Activated T-helper 2 cell treated with anti-CD3 and anti-CD28 coated beads, Interferon-gamma antibody, Interleukin-2, Interleukin-4, amounts not matched to agents 10 μg/mL and 5 μg/mL and 100 μg/mL, durations not matched to agents 14 hours and 24 hours and 36 hours (primary cell): ENCODE results near the gene USP17L13. TPM values are rescaled to one million over a fixed set of nuclear protein-coding genes. Genes with fewer than 3 reads are reported as not detected.
"Not testable (repeated sequence)": the region's sequence is repeated elsewhere in the genome, so short reads cannot be mapped to it uniquely, and the experiment has no call there.

Experiments
- DNase-seq: peaks from one replicate; pipeline ENCODE4 v3.0.0; 2021; ENCODE audit warnings: low spot score
- H3K27ac Mint-ChIP-seq: one replicate; pipeline ENCODE4 v1.8.0; 2021; ENCODE audit warnings: mixed read lengths
- H3K27me3 Mint-ChIP-seq: one replicate; pipeline ENCODE4 v1.8.0; 2021; ENCODE audit warnings: low read depth, mixed read lengths
- H3K36me3 Mint-ChIP-seq: one replicate; pipeline ENCODE4 v1.8.0; 2021; ENCODE audit warnings: low read depth, mixed read lengths
- H3K4me1 Mint-ChIP-seq: one replicate; pipeline ENCODE4 v1.8.0; 2021; ENCODE audit warnings: low read depth, mixed read lengths
- H3K4me3 Mint-ChIP-seq: one replicate; pipeline ENCODE4 v1.8.0; 2021; ENCODE audit warnings: low read depth, mild to moderate bottlenecking, moderate library complexity, mixed read lengths
- H3K9me3 Mint-ChIP-seq: one replicate; pipeline ENCODE4 v1.8.0; 2021; ENCODE audit warnings: mixed read lengths
- intact Hi-C: fragments of 100-400 bp; cut with micrococcal nuclease; formaldehyde crosslinking; loops from one replicate; pipeline ENCODE4 v1.15.1; 2023
- total RNA-seq: library from RNA; stranded (reverse); gene quantifications from 2 replicates; pipeline ENCODE4 v1.2.3, GENCODE V29; 2022

The USP17L13 gene
- total RNA-seq, result not detected in 2 replicates

GRCh38 chr4:9224596-9224995 lies at the start of gene USP17L13:
Gene USP17L13 (plus strand): TSS chr4:9224896. CDS start chr4:9224896, 0 bp downstream.
- H3K27me3 Mint-ChIP-seq, intact Hi-C loops, H3K27ac Mint-ChIP-seq, H3K36me3 Mint-ChIP-seq, DNase-seq, H3K9me3 Mint-ChIP-seq, H3K4me1 Mint-ChIP-seq, H3K4me3 Mint-ChIP-seq: not testable (repeated sequence)

- H3K4me1 Mint-ChIP-seq, H3K9me3 Mint-ChIP-seq, H3K36me3 Mint-ChIP-seq, H3K27me3 Mint-ChIP-seq, intact Hi-C loops, H3K4me3 Mint-ChIP-seq, DNase-seq, H3K27ac Mint-ChIP-seq: not testable (repeated sequence)
Observed at GRCh38 chr4:9210357-9210756, 14.3 kb upstream of the USP17L13 start, which contains the start of gene USP17L10. Gene USP17L10 (plus strand): TSS chr4:9210657. CDS start chr4:9210657, 0 bp downstream.

- H3K27ac Mint-ChIP-seq, H3K4me3 Mint-ChIP-seq, H3K4me1 Mint-ChIP-seq, H3K9me3 Mint-ChIP-seq, DNase-seq, H3K36me3 Mint-ChIP-seq, intact Hi-C loops, H3K27me3 Mint-ChIP-seq: not testable (repeated sequence)
Observed at GRCh38 chr4:9214701-9215100, 10.0 kb upstream of the USP17L13 start.

- H3K36me3 Mint-ChIP-seq, H3K27me3 Mint-ChIP-seq, H3K4me1 Mint-ChIP-seq, DNase-seq, intact Hi-C loops, H3K27ac Mint-ChIP-seq, H3K4me3 Mint-ChIP-seq, H3K9me3 Mint-ChIP-seq: not testable (repeated sequence)
Observed at GRCh38 chr4:9215105-9215504, 9.6 kb upstream of the USP17L13 start, which contains the start of gene USP17L11. Gene USP17L11 (plus strand): TSS chr4:9215405. CDS start chr4:9215405, 0 bp downstream.

GRCh38 chr4:9219852-9220251 lies 4.8 kb upstream of the USP17L13 start, which contains the start of gene USP17L12:
Gene USP17L12 (plus strand): TSS chr4:9220152. CDS start chr4:9220152, 0 bp downstream.
- H3K4me1 Mint-ChIP-seq, intact Hi-C loops, H3K27me3 Mint-ChIP-seq, H3K4me3 Mint-ChIP-seq, H3K9me3 Mint-ChIP-seq, H3K27ac Mint-ChIP-seq, H3K36me3 Mint-ChIP-seq, DNase-seq: not testable (repeated sequence)

- H3K4me1 Mint-ChIP-seq, DNase-seq, intact Hi-C loops, H3K4me3 Mint-ChIP-seq, H3K27ac Mint-ChIP-seq, H3K9me3 Mint-ChIP-seq, H3K27me3 Mint-ChIP-seq, H3K36me3 Mint-ChIP-seq: not testable (repeated sequence)
Observed at GRCh38 chr4:9230249-9230648, 5.6 kb downstream of the USP17L13 start.

- H3K4me3 Mint-ChIP-seq, H3K9me3 Mint-ChIP-seq, H3K4me1 Mint-ChIP-seq, intact Hi-C loops, H3K27me3 Mint-ChIP-seq, H3K36me3 Mint-ChIP-seq, DNase-seq, H3K27ac Mint-ChIP-seq: not testable (repeated sequence)
Observed at GRCh38 chr4:9234085-9234484, 9.4 kb downstream of the USP17L13 start, which contains the start of gene USP17L15. Gene USP17L15 (plus strand): TSS chr4:9234385. CDS start chr4:9234385, 0 bp downstream.

- H3K9me3 Mint-ChIP-seq, H3K4me1 Mint-ChIP-seq, intact Hi-C loops, H3K27ac Mint-ChIP-seq, H3K27me3 Mint-ChIP-seq, H3K4me3 Mint-ChIP-seq, H3K36me3 Mint-ChIP-seq, DNase-seq: not testable (repeated sequence)
Observed at GRCh38 chr4:9238461-9238860, 13.8 kb downstream of the USP17L13 start.

GRCh38 chr4:9243579-9243978 lies 18.9 kb downstream of the USP17L13 start, which contains the start of gene USP17L17:
Gene USP17L17 (plus strand): TSS chr4:9243879. CDS start chr4:9243879, 0 bp downstream.
- H3K9me3 Mint-ChIP-seq, H3K36me3 Mint-ChIP-seq, intact Hi-C loops: not testable (repeated sequence)

GRCh38 chr4:9247953-9248680 lies 23.4 kb downstream of the USP17L13 start, which contains the start of gene USP17L18:
Gene USP17L18 (plus strand): TSS chr4:9248630. CDS start chr4:9248630, 0 bp downstream.
- H3K27ac Mint-ChIP-seq, H3K4me3 Mint-ChIP-seq, H3K27me3 Mint-ChIP-seq, DNase-seq, H3K9me3 Mint-ChIP-seq, H3K36me3 Mint-ChIP-seq, intact Hi-C loops, H3K4me1 Mint-ChIP-seq: not testable (repeated sequence)

More at GRCh38 chr4:9243579-9243978, 18.9 kb downstream of the USP17L13 start, which contains the start of gene USP17L17:
- H3K27ac Mint-ChIP-seq, H3K4me1 Mint-ChIP-seq, H3K4me3 Mint-ChIP-seq, H3K27me3 Mint-ChIP-seq, DNase-seq: not testable (repeated sequence)

- H3K4me1 Mint-ChIP-seq, H3K27me3 Mint-ChIP-seq, DNase-seq, H3K36me3 Mint-ChIP-seq, H3K27ac Mint-ChIP-seq, H3K9me3 Mint-ChIP-seq, H3K4me3 Mint-ChIP-seq, intact Hi-C loops: not testable (repeated sequence)
Observed at GRCh38 chr4:9253078-9253477, 28.4 kb downstream of the USP17L13 start, which contains the start of gene USP17L19. Gene USP17L19 (plus strand): TSS chr4:9253378. CDS start chr4:9253378, 0 bp downstream.

GRCh38 chr4:9257824-9258223 lies 33.1 kb downstream of the USP17L13 start, which contains the start of gene USP17L20:
Gene USP17L20 (plus strand): TSS chr4:9258124. CDS start chr4:9258124, 0 bp downstream.
- intact Hi-C loops, H3K4me3 Mint-ChIP-seq, H3K9me3 Mint-ChIP-seq, H3K4me1 Mint-ChIP-seq, H3K27me3 Mint-ChIP-seq, H3K27ac Mint-ChIP-seq, DNase-seq, H3K36me3 Mint-ChIP-seq: not testable (repeated sequence)

GRCh38 chr4:9262572-9262971 lies 37.9 kb downstream of the USP17L13 start, which contains the start of gene USP17L21:
Gene USP17L21 (plus strand): TSS chr4:9262872. CDS start chr4:9262872, 0 bp downstream.
- H3K27ac Mint-ChIP-seq, intact Hi-C loops, H3K4me1 Mint-ChIP-seq, DNase-seq, H3K9me3 Mint-ChIP-seq, H3K27me3 Mint-ChIP-seq, H3K4me3 Mint-ChIP-seq, H3K36me3 Mint-ChIP-seq: not testable (repeated sequence)
